Right lobe of liver (tissue), 4 donors: ENCODE results near the gene IL1RAP.

Experiments used
- CTCF ChIP-seq, 4 donors: fragments of 200-600 bp in 3 of 4; fragments of 450-650 bp in 1 of 4; IDR thresholded peaks; one replicate each; pipeline versions ENCODE4 v1.5.1 to v1.8.0; 2016 to 2022; ENCODE audit warnings: antibody characterized with exemption in 4 of 4, mild to moderate bottlenecking in 2 of 4
- POLR2A ChIP-seq: fragments of 450-650 bp; IDR thresholded peaks from one replicate; pipeline ENCODE4 v1.6.1; 2017; ENCODE audit warnings: antibody characterized with exemption, mild to moderate bottlenecking
- donor health status: DM: no; HTN: no; CAD: no.
- donor health status: DM: no; HTN: no; CAD: no.
- donor health status: DM: no; HTN: yes; CAD: no.

- TF ChIP-seq CTCF (IDR thresholded peaks at IDR 0.05): no peak
- no peak for TF ChIP-seq POLR2A
Measured at GRCh38 chr3:190697502-190697830, 183.6 kb downstream of the IL1RAP start.
